ENCODE results near the gene SOX15. TPM values are rescaled to one million over a fixed set of nuclear protein-coding genes. Genes with fewer than 3 reads are reported as not detected.

Gene SOX15
- total RNA-seq, 4 donors from 2014 or later = 0.56 to 0.95 (median 0.72) TPM; not detected in 1

DNA sequence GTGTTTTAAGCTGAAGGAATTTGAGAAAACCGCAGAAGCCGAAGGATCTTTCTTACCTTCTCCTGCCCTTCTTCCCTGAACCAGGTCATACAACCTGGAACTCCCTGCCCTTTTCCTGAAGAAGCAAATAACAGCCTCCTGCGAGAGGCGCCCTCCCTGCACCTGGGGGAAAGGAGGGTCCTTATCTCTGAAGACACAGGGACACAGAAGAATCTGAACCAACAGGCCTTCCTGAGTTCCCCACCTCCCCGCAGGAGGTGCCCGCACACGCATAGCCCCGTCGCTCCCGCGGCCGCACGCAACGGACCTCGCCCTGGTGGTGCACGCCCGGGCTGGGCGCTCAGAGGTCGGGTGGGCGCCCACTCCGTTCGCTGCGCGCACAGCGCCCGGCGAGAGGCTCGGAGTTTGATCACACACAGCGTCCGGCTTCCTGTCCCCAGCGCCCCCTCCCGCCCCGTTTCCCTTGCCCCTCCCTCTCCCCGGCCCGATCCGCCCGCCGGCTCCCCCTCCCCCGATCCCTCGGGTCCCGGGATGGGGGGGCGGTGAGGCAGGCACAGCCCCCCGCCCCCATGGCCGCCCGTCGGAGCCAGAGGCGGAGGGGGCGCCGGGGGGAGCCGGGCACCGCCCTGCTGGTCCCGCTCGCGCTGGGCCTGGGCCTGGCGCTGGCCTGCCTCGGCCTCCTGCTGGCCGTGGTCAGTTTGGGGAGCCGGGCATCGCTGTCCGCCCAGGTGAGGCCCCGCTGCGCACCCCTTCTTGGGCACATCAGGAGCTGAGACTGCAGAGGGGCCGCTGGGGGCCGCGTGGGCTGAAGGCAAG lies 41.1 kb downstream of the SOX15 start, which contains the start of gene TNFSF12:
Gene TNFSF12, plus strand, starts transcription at position 474 of the 816 bp plus-strand sequence. Its CDS starts 96 bp downstream, at position 570.
- DNase-seq (ENCODE audit: low spot score) = no peak
- peak; percentile 69 for ATAC-seq (ENCODE audit: low FRiP score)
- TF ChIP-seq, protein P1, sequence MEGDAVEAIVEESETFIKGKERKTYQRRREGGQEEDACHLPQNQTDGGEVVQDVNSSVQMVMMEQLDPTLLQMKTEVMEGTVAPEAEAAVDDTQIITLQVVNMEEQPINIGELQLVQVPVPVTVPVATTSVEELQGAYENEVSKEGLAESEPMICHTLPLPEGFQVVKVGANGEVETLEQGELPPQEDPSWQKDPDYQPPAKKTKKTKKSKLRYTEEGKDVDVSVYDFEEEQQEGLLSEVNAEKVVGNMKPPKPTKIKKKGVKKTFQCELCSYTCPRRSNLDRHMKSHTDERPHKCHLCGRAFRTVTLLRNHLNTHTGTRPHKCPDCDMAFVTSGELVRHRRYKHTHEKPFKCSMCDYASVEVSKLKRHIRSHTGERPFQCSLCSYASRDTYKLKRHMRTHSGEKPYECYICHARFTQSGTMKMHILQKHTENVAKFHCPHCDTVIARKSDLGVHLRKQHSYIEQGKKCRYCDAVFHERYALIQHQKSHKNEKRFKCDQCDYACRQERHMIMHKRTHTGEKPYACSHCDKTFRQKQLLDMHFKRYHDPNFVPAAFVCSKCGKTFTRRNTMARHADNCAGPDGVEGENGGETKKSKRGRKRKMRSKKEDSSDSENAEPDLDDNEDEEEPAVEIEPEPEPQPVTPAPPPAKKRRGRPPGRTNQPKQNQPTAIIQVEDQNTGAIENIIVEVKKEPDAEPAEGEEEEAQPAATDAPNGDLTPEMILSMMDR (IDR thresholded peaks at IDR 0.05) = no peak

DNA sequence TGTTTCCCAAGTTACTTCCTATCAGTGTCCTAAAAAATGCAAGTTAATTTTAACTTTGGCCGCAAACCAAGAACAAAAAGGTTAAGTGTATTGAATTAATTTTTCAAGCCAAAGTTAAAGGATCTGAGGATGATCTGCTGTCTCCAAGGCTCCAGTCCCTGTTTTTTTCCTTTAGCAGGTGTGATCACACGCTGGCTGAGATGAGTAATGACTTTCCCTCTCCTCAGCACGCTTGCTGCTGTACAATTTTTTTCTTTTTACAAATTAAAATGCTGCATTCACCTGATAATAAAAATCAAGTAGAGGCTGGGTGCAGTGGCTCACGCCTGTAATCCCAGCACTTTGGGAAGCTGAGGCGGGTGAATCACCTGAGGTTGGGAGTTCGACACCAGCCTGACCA lies 45.0 kb downstream of the SOX15 start:
- TF ChIP-seq, protein P1 (IDR thresholded peaks at IDR 0.05) = no peak
- ATAC-seq (ENCODE audit: low FRiP score) (no peak), DNase-seq (ENCODE audit: low spot score) (no peak)

DNA sequence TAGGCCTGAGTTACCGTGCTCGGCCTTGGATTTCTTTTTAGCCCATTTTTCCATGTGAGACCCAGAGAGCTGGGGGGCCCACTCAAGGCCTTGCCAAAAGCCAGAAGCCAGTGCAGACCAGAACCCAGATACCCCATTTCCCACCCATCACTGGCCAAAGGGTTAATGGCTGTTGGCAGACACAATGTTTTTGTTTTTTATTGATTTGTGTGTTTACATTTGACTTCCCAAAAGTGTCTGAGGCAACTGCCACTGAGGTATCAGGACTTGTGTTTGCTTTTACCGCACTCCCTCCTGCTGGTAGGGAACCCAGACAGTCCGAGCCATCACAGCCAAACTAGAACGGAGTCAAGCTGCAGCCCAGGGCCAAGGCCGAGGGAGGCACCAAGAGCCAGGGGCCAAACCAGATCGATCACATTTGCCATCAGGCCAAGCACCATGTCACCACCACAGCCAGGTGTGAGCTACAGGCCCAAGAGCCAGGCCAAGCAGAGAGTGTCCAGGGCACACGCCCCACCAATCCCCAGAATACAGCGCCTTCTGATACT lies 48.7 kb downstream of the SOX15 start:
- TF ChIP-seq, protein P1 (IDR thresholded peaks at IDR 0.05) = no peak
- ATAC-seq (ENCODE audit: low FRiP score) = no peak
- no peak for DNase-seq (ENCODE audit: low spot score)

DNA sequence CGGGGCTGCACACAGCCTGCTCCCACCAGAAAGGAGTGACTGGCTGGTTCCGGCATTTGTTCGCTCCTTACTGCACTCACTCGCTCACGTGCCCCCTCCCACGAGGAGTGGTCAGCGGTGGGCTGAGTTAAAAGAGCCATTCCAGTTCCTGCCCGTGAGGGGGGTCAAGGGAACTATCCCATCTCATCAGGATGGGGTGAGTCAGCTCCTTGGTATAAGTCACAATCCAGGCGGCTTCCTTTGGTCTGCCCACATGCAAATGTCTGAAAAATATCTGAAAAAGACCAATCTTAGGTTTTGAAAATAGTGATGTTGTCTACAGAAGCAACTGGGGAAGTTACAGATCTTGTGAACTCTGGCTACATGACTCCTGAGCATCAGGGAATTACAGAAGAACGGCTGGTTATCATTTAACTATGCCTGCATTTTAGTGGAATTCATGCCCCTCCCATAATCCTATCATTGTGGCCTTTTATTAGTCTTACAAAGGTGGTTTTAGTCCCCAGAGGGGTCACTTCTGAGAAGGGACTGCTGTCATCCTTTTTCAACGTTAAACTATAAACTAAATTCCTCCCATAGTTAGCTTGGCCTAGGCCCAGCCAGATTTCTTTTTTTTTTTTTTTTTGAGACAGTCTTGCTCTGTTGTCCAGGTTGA lies 50.9 kb downstream of the SOX15 start:
- ATAC-seq (ENCODE audit: low FRiP score) (no peak), DNase-seq (ENCODE audit: low spot score) (no peak)
- TF ChIP-seq, protein P1 (IDR thresholded peaks at IDR 0.05) = no peak

Small RNA genes within 50 kb of the gene (small RNA-seq; reads per million reads assigned to genes)
- gene CD68 (not detected), gene SNORA48 (not detected), gene SNORD10 (not detected)

Other genes starting within 250 kb of the SOX15 start
- 1 to 10 TPM; 6.7 to 9.9 (median 8.4) TPM for gene KCTD11, start 237.9 kb downstream of the SOX15 start, total RNA-seq
- gene TMEM95, start 234.9 kb downstream of the SOX15 start, total RNA-seq = not detected
- gene TNK1, start 209.0 kb downstream of the SOX15 start, total RNA-seq = 10 to 100 TPM in 1 of 4 donors, 1 to 10 TPM in 2, under 1 TPM in 1; 0.95 to 13.5 (median 5.2) TPM
- 10 to 100 TPM; 11.1 to 16.9 (median 16.6) TPM for gene PLSCR3, start 195.6 kb downstream of the SOX15 start, total RNA-seq
- 10 to 100 TPM; 45.8 to 98.2 (median 83.2) TPM for gene TMEM256, start 186.0 kb downstream of the SOX15 start, total RNA-seq
- gene NLGN2, start 182.2 kb downstream of the SOX15 start, total RNA-seq = 1 to 10 TPM; 6.1 to 8.8 (median 8.1) TPM
- gene SPEM1, start 169.8 kb downstream of the SOX15 start, total RNA-seq = not detected
- gene SPEM2, start 164.5 kb downstream of the SOX15 start, total RNA-seq = not detected
- gene SPEM3, start 161.2 kb downstream of the SOX15 start, total RNA-seq = not detected
- 1 to 10 TPM; 4.7 to 8.4 (median 5.1) TPM for gene TMEM102, start 154.7 kb downstream of the SOX15 start, total RNA-seq
- 1 to 10 TPM in 3 of 4 donors, under 1 TPM in 1; 0.72 to 1.9 (median 1.7) TPM for gene FGF11, start 150.6 kb downstream of the SOX15 start, total RNA-seq
- gene CHRNB1, start 145.0 kb downstream of the SOX15 start, total RNA-seq = 10 to 100 TPM in 1 of 4 donors, 1 to 10 TPM in 3; 3.0 to 10.9 (median 7.4) TPM
- gene ZBTB4, start 110.5 kb downstream of the SOX15 start, total RNA-seq = 10 to 100 TPM; 27.5 to 57.9 (median 38.5) TPM
- not detected for gene SLC35G6, start 108.6 kb downstream of the SOX15 start, total RNA-seq
- 10 to 100 TPM; 57.1 to 99.2 (median 77.1) TPM for gene POLR2A, start 105.7 kb downstream of the SOX15 start, total RNA-seq
- gene TNFSF12, start 41.0 kb downstream of the SOX15 start, total RNA-seq = 10 to 100 TPM; 29.2 to 64.5 (median 41.5) TPM
- 10 to 100 TPM; 24.5 to 70.9 (median 48.3) TPM for gene TNFSF13, start 31.3 kb downstream of the SOX15 start, total RNA-seq
- gene SENP3, start 28.2 kb downstream of the SOX15 start, total RNA-seq = 10 to 100 TPM; 48.9 to 66.7 (median 59.0) TPM
- gene CD68, start 10.5 kb downstream of the SOX15 start, total RNA-seq = 100 to 1,000 TPM in 3 of 4 donors, 10 to 100 TPM in 1; 99.1 to 321 (median 191) TPM
- 100 to 1,000 TPM in 3 of 4 donors, 10 to 100 TPM in 1; 86.5 to 144 (median 122) TPM for gene MPDU1, start 6.2 kb downstream of the SOX15 start, total RNA-seq
- gene FXR2, start 24.8 kb upstream of the SOX15 start, total RNA-seq = 10 to 100 TPM; 17.8 to 30.3 (median 22.7) TPM
- 10 to 100 TPM; 55.5 to 81.3 (median 66.2) TPM for gene SAT2, start 37.7 kb upstream of the SOX15 start, total RNA-seq
- gene SHBG, start 40.0 kb upstream of the SOX15 start, total RNA-seq = 1 to 10 TPM in 1 of 4 donors, under 1 TPM in 1, not detected in 2; 0.37 to 2.5 TPM
- 1 to 10 TPM in 1 of 4 donors, under 1 TPM in 2, not detected in 1; 0.28 to 1.4 (median 0.48) TPM for gene ATP1B2, start 60.8 kb upstream of the SOX15 start, total RNA-seq
- 10 to 100 TPM; 18.1 to 26.3 (median 19.3) TPM for gene TP53, start 97.4 kb upstream of the SOX15 start, total RNA-seq
- 1 to 10 TPM; 3.5 to 6.8 (median 4.3) TPM for gene WRAP53, start 98.4 kb upstream of the SOX15 start, total RNA-seq
- 1 to 10 TPM in 3 of 4 donors, under 1 TPM in 1; 0.47 to 4.3 (median 2.4) TPM for gene EFNB3, start 115.1 kb upstream of the SOX15 start, total RNA-seq
- gene DNAH2, start 127.7 kb upstream of the SOX15 start, total RNA-seq = under 1 TPM; 0.19 to 0.95 (median 0.65) TPM
- gene KDM6B, start 244.1 kb upstream of the SOX15 start, total RNA-seq = 10 to 100 TPM in 3 of 4 donors, 1 to 10 TPM in 1; 4.8 to 52.8 (median 34.6) TPM

All from omental fat pad (tissue), 4 donors.